Neutrophil (primary cell): ENCODE measurements around the gene ZIC5.

Experiments
- H3K27ac ChIP-seq: fragments of 200-600 bp; sonication (generic); 2 replicates; pipeline ENCODE4 v1.5.1; 2016; ENCODE audit warnings: mild to moderate bottlenecking, moderate library complexity
- H3K27me3 ChIP-seq: fragments of 200-600 bp; sonication (generic); 2 replicates; pipeline ENCODE4 v1.6.0; 2016; ENCODE audit warnings: mild to moderate bottlenecking
- H3K36me3 ChIP-seq: fragments of 200-600 bp; sonication (generic); 2 replicates; pipeline ENCODE4 v1.5.1; 2017
- H3K4me1 ChIP-seq, 2 experiments: fragments of 200-600 bp in 1 of 2; sonication (generic) in 1 of 2; 1 replicate in 1 of 2; 2 replicates in 1 of 2; pipeline versions ENCODE4 v1.5.1 to v1.6.1; 2013 to 2016; ENCODE audit warnings: low read depth in 1 of 2, low read length in 1 of 2, mild to moderate bottlenecking in 1 of 2, moderate library complexity in 1 of 2; ENCODE audit not compliant: control insufficient read depth in 1 of 2, insufficient read depth in 1 of 2
- H3K4me3 ChIP-seq, 2 experiments: fragments of 200-600 bp in 1 of 2; sonication (generic) in 1 of 2; 1 replicate in 1 of 2; 2 replicates in 1 of 2; pipeline ENCODE4 v1.5.1; 2013 to 2016; ENCODE audit warnings: low read depth in 1 of 2, low read length in 1 of 2, mild to moderate bottlenecking in 1 of 2, moderate library complexity in 1 of 2
- H3K9me3 ChIP-seq: fragments of 200-600 bp; sonication (generic); 2 replicates; pipeline ENCODE4 v1.5.1; 2016
- TF ChIP-seq, protein P1 (sequence below): fragments of 200-600 bp; sonication (generic); IDR thresholded peaks from 2 replicates; pipeline ENCODE4 v1.5.1; 2016; ENCODE audit warnings: antibody characterized with exemption

ZIC5 gene

DNA sequence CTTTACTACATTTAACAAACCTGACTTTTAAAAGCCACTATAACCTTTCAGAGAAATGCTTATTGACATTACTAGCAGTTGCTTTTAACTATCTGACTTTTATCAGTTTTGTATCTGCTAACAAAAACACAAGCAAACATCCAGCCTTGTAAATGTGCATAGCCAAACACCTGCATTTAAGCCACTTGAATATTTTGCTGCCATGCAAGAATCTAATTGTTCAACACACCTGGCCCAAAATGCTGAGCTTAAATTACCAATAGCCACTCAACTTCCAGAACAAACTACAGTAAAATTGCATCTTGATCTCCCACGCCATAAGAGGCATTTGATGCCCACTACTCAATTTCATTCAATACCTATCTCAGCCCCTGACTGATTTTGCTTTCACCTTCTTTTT, 9.3 kb downstream of the ZIC5 start:
- H3K4me1 ChIP-seq: peaks cover 3 to 7% of the 10 kb centered on the region in 2 experiments
- no peak overlapping the region for H3K27ac ChIP-seq
- no peaks in the 10 kb centered on the region for H3K36me3 ChIP-seq
- H3K27me3 ChIP-seq: peaks cover 100% of the 10 kb centered on the region
- TF ChIP-seq, protein P1, sequence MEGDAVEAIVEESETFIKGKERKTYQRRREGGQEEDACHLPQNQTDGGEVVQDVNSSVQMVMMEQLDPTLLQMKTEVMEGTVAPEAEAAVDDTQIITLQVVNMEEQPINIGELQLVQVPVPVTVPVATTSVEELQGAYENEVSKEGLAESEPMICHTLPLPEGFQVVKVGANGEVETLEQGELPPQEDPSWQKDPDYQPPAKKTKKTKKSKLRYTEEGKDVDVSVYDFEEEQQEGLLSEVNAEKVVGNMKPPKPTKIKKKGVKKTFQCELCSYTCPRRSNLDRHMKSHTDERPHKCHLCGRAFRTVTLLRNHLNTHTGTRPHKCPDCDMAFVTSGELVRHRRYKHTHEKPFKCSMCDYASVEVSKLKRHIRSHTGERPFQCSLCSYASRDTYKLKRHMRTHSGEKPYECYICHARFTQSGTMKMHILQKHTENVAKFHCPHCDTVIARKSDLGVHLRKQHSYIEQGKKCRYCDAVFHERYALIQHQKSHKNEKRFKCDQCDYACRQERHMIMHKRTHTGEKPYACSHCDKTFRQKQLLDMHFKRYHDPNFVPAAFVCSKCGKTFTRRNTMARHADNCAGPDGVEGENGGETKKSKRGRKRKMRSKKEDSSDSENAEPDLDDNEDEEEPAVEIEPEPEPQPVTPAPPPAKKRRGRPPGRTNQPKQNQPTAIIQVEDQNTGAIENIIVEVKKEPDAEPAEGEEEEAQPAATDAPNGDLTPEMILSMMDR: no peak
- H3K4me3 ChIP-seq: no peak overlapping the region
- H3K9me3 ChIP-seq: no peaks in the 10 kb centered on the region

DNA sequence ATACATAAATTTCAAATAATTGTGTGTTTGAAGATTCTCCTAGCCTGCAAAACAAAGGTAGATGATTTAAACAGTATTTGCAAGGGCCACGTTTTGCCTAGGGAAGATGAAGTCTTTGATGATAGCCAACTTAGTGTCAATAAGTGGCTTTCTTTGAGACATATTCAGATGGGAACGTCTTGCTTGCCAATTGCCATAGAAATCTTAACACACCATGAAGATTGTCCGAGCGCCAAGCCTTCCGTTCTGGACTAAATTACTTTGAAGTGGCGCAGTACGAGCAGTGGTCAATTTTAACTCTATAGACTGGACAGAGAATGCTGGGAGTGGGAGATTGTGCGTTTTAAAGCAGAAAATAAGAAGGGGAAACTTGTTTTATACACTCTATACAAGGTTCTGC, 9.9 kb downstream of the ZIC5 start:
- H3K36me3 ChIP-seq: no peaks in the 10 kb centered on the region
- H3K4me3 ChIP-seq: no peak overlapping the region
- H3K4me1 ChIP-seq: peaks cover 3 to 7% of the 10 kb centered on the region in 2 experiments
- H3K27ac ChIP-seq: no peak overlapping the region
- no peaks in the 10 kb centered on the region for H3K9me3 ChIP-seq
- peaks cover 100% of the 10 kb centered on the region for H3K27me3 ChIP-seq
- TF ChIP-seq, protein P1: no peak

DNA sequence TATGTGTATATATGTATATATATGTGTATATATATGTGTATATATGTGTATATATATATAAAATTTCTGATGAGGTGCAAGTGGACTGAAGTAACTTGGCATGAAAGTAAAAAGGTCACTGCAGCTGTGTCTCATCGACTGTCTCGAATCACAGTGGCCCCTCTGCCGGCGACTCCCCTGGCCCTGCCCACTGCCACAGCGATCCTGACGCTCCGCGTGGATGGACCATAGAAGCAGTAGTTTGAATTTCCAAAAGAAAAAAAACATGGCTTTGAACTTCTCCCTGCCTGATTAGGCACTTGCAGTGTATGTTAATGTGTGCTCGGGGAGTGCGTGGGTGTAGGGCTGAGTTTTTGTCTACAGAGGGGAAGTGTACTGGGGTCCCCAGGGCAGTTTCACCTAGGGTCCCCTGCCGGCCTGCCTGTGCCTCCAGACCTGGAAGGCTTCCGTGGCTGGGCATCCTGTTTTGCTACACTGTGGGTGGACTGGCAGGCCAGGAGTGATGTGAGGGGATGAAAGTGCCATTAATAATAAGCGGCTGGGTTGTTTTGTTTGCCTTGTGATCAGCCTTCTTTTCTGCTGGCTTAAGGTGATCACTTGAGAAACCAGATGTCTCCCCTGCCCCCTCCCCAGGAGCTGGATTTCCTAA, 10.8 kb downstream of the ZIC5 start:
- TF ChIP-seq, protein P1: no peak
- Histone ChIP-seq H3K36me3 (no peaks in the 10 kb centered on the region), H3K27ac (no peak overlapping the region), H3K4me3 (no peak overlapping the region), H3K9me3 (no peaks in the 10 kb centered on the region), H3K4me1 (peaks cover 3 to 7% of the 10 kb centered on the region in 2 experiments), H3K27me3 (peaks cover 100% of the 10 kb centered on the region)

DNA sequence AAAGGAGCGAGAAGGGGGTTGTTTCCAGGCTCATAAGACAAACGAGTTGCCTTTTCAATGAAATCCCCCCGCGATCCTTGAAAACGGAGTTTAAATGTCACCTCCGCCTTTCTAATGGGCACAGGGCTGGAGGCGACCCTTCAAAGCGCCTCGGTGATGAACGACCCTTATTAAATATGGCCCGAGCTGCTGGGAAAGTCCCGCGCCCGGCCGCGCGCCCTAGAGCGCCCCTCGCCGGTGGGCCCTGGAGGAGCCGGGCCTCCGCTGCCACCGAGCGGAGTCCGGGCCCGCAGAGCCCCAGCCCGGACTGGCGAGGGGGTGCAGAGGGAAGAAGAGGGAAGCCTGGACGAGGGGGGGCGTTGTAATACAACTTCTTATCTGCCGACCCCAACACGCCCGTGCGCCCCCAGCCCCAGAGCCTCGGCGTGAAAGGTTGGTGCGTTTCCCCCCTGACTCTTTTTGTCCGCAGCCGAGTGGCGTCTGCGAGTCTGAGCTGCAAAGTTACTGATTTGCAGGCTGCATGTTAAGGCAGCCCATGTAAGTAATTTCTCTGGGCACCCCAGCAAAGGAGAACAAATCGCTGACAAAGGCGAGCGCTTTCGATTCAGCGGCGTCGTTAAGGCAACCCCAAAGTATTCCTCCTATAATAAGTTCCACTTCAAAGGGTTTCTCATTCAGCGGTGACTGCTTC, 11.9 kb downstream of the ZIC5 start:
- H3K27ac ChIP-seq: no peak overlapping the region
- TF ChIP-seq, protein P1: no peak
- peaks cover 100% of the 10 kb centered on the region for H3K27me3 ChIP-seq
- H3K4me1 ChIP-seq: peaks cover 3 to 7% of the 10 kb centered on the region in 2 experiments
- H3K9me3 ChIP-seq: no peaks in the 10 kb centered on the region
- no peak overlapping the region for H3K4me3 ChIP-seq
- H3K36me3 ChIP-seq: no peaks in the 10 kb centered on the region

DNA sequence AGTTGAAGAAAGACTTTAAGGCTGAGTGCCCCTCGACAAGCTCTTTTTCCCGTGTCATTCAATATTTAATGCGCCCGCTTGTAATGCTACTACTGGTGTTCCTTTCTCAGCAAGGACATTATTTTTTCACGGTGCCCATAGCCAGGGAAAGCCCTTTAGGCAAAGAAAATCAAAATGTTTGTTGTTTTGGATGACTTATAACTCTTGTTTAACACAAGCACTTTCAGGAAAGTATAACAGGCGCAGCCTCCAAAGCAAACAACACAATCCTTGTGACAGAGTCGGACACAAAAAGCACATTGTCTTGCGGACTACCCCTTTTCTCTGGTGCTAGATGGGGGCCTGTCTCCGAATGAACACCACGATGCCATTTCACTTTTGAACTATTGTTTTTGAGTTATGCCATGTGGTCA, 12.4 kb downstream of the ZIC5 start:
- Histone ChIP-seq H3K27me3 (peaks cover 100% of the 10 kb centered on the region), H3K4me1 (peaks cover 3 to 7% of the 10 kb centered on the region in 2 experiments), H3K4me3 (no peak overlapping the region), H3K9me3 (no peaks in the 10 kb centered on the region), H3K36me3 (no peaks in the 10 kb centered on the region), H3K27ac (no peak overlapping the region)
- TF ChIP-seq, protein P1: no peak
